NB4 (cell line): ENCODE data around the gene USH2A.

Source experiments
- DNase-seq: peaks from one replicate; pipeline ENCODE4 v3.0.0; 2010; ENCODE audit warnings: low read depth
- H3K4me3 ChIP-seq: one replicate; pipeline ENCODE4 v1.5.1; 2011; ENCODE audit warnings: mild to moderate bottlenecking, low read depth, low read length, moderate library complexity
- CTCF ChIP-seq: IDR thresholded peaks from one replicate; pipeline ENCODE4 v1.5.1; 2012; ENCODE audit warnings: low read depth, low read length
- MAX ChIP-seq: IDR thresholded peaks from 2 replicates; pipeline ENCODE4 v1.6.1; 2011; ENCODE audit warnings: low read depth, low read length
- MYC ChIP-seq: IDR thresholded peaks from 2 replicates; pipeline ENCODE4 v1.6.1; 2011; ENCODE audit warnings: low read depth, low read length
- POLR2A ChIP-seq: IDR thresholded peaks from 2 replicates; pipeline ENCODE4 v1.6.1; 2011; ENCODE audit warnings: mild to moderate bottlenecking; ENCODE audit not compliant: insufficient read length; ENCODE audit errors: extremely low read depth

The USH2A gene

GRCh38 chr1:216420263-216420662 lies 3.0 kb downstream of the USH2A start:
- DNase-seq = no peak
- H3K4me3 ChIP-seq = no peak overlapping the region
- TF ChIP-seq MYC = no peak
- TF ChIP-seq CTCF = no peak
- TF ChIP-seq MAX = no peak
- no peak for TF ChIP-seq POLR2A

- TF ChIP-seq MYC = no peak
- no peak for TF ChIP-seq POLR2A
- no peak for TF ChIP-seq MAX
- no peak for TF ChIP-seq CTCF
- H3K4me3 ChIP-seq = no peak overlapping the region
- no peak for DNase-seq
Observed at GRCh38 chr1:216416488-216416887, 6.8 kb downstream of the USH2A start.

GRCh38 chr1:216410026-216410425 lies 13.2 kb downstream of the USH2A start:
- no peak for DNase-seq
- TF ChIP-seq CTCF (no peak), POLR2A (no peak), MAX (no peak), MYC (no peak)
- H3K4me3 ChIP-seq = no peak overlapping the region

GRCh38 chr1:216390956-216391355 lies 32.3 kb downstream of the USH2A start:
- TF ChIP-seq POLR2A (no peak), CTCF (no peak), MAX (no peak), MYC (no peak)
- H3K4me3 ChIP-seq = no peak overlapping the region
- DNase-seq = no peak

- no peak for TF ChIP-seq MYC
- no peak for TF ChIP-seq POLR2A
- no peak for TF ChIP-seq CTCF
- TF ChIP-seq MAX = no peak
- DNase-seq = no peak
- no peak overlapping the region for H3K4me3 ChIP-seq
Observed at GRCh38 chr1:216389774-216390173, 33.5 kb downstream of the USH2A start.

- no peak for TF ChIP-seq MYC
- no peak for TF ChIP-seq MAX
- no peak for TF ChIP-seq POLR2A
- no peak for TF ChIP-seq CTCF
- no peak overlapping the region for H3K4me3 ChIP-seq
- no peak for DNase-seq
Observed at GRCh38 chr1:216388558-216388957, 34.7 kb downstream of the USH2A start.
